Activated CD8-positive, alpha-beta memory T cell treated with anti-CD3 and anti-CD28 coated beads, Interleukin-2, amount 50 U/mL, for 24 hours (primary cell): Measurements from ENCODE around the gene CCR2.
"Not testable (repeated sequence)": the region's sequence is repeated elsewhere in the genome, so short reads cannot be mapped to it uniquely, and the experiment has no call there.

Source experiments
- DNase-seq: peaks from one replicate; pipeline ENCODE4 v3.0.0-alpha.2; 2020; ENCODE audit errors: extremely low read depth

Gene CCR2

GRCh38 chr3:46402902-46403301 lies 49.0 kb downstream of the CCR2 start:
- not testable (repeated sequence) for DNase-seq

- no peak for DNase-seq
These were observed 51.5 kb downstream of the CCR2 start for GRCh38 chr3:46405301-46406019.

- DNase-seq: no peak
These were observed 52.5 kb downstream of the CCR2 start for GRCh38 chr3:46406443-46406787.

- DNase-seq: no peak
These were observed 53.1 kb downstream of the CCR2 start, which contains the start of the genes CCR5AS and CCRL2 for GRCh38 chr3:46406788-46407611. TSS of gene CCR5AS (minus strand) at chr3:46407066. TSS of gene CCRL2 (plus strand) at chr3:46407259. CDS start at chr3:46408080, 821 bp downstream.

- no peak for DNase-seq
These were observed 54.1 kb downstream of the CCR2 start for GRCh38 chr3:46407970-46408369.

- DNase-seq: no peak
These were observed 54.9 kb downstream of the CCR2 start for GRCh38 chr3:46408853-46409252.

- DNase-seq: no peak
These were observed 56.0 kb downstream of the CCR2 start for GRCh38 chr3:46409739-46410489.
